Uterus (tissue), 2 donors: Measurements from ENCODE around the gene LRRC55.

Source experiments
- CTCF ChIP-seq, 4 experiments: fragments of 200-600 bp in 2 of 4; fragments of 450-650 bp in 2 of 4; sonication (generic) in 2 of 4; IDR thresholded peaks; one replicate each; pipeline ENCODE4 v1.5.1; 2016 to 2019; ENCODE audit warnings: antibody characterized with exemption in 4 of 4, mild to moderate bottlenecking in 2 of 4, moderate library complexity in 1 of 4
- POLR2A ChIP-seq, 2 donors: fragments of 450-650 bp; IDR thresholded peaks; one replicate each; pipeline ENCODE4 v1.6.1; 2016; ENCODE audit warnings: antibody characterized with exemption in 2 of 2, mild to moderate bottlenecking in 1 of 2, moderate library complexity in 1 of 2

- TF ChIP-seq CTCF (IDR thresholded peaks at IDR 0.05) (no peak), POLR2A (IDR thresholded peaks at IDR 0.05) (no peak)
These were observed 55.5 kb downstream of the LRRC55 start, which contains the start of gene APLNR for GRCh38 chr11:57237204-57237681.
